Thyroid gland (tissue), 4 donors: ENCODE data around the gene CCR5. TPM values are rescaled to one million over a fixed set of nuclear protein-coding genes. Genes with fewer than 3 reads are reported as not detected.

Experiments
- DNase-seq, 2 donors: peaks; one replicate each; pipeline ENCODE4 v3.0.0-alpha.2; 2019
- H3K27ac ChIP-seq, 3 donors: fragments of 200-600 bp; sonication (generic); 1 replicate in 2 of 3; 2 replicates in 1 of 3; pipeline ENCODE4 v1.5.1; 2016 to 2019; ENCODE audit warnings: mild to moderate bottlenecking in 1 of 3, moderate library complexity in 1 of 3
- H3K27me3 ChIP-seq: fragments of 200-600 bp; sonication (generic); one replicate; pipeline ENCODE4 v1.5.1; 2019
- H3K36me3 ChIP-seq, 2 donors: fragments of 200-600 bp; sonication (generic); one replicate each; pipeline ENCODE4 v1.5.1; 2016 to 2019
- H3K4me1 ChIP-seq, 2 donors: fragments of 200-600 bp; sonication (generic); one replicate each; pipeline ENCODE4 v1.5.1; 2017 to 2019
- H3K4me3 ChIP-seq, 3 donors: fragments of 200-600 bp; sonication (generic); replicated peaks in 1 of 3; 1 replicate in 2 of 3; 2 replicates in 1 of 3; pipeline ENCODE4 v1.5.1; 2016; ENCODE audit warnings: mild to moderate bottlenecking in 1 of 3
- H3K9me3 ChIP-seq: fragments of 200-600 bp; sonication (generic); one replicate; pipeline ENCODE4 v1.5.1; 2017
- POLR2A ChIP-seq, 2 donors: fragments of 450-650 bp; IDR thresholded peaks; one replicate each; pipeline ENCODE4 v1.6.1; 2017; ENCODE audit warnings: antibody characterized with exemption in 2 of 2, mild to moderate bottlenecking in 2 of 2, moderate library complexity in 1 of 2
- WGBS, 2 donors: methylation state at CpG; one replicate each; pipeline ENCODE4 v1.1.5; 2017; 5-methylcytosine and 5-hydroxymethylcytosine counted together
- intact Hi-C: fragments of 100-400 bp; cut with DNase I; formaldehyde crosslinking; loops from one replicate; pipeline ENCODE4 v1.15.1; 2023
- total RNA-seq, 4 donors: library from RNA; depleted of rRNA; stranded (reverse); fragments of >200 nt; gene quantifications; one replicate each; pipeline ENCODE4 v1.2.3, GENCODE V29; 2016
- TF ChIP-seq, protein P1 (sequence below), 6 experiments: fragments of 200-600 bp in 3 of 6; fragments of 450-650 bp in 3 of 6; sonication (generic) in 3 of 6; IDR thresholded peaks; one replicate each; pipeline ENCODE4 v1.5.1; 2016 to 2019; ENCODE audit warnings: antibody characterized with exemption in 6 of 6, mild to moderate bottlenecking in 2 of 6, inconsistent platforms in 1 of 6, moderate library complexity in 1 of 6

The CCR5 gene
- total RNA-seq, 4 donors from 2014 or later: 0.40 to 0.56 (median 0.49) TPM; not detected in 1

- Histone ChIP-seq H3K4me3 (no peak overlapping the region), H3K27me3 (no peaks in the 10 kb centered on the region), H3K9me3 (no peaks in the 10 kb centered on the region), H3K36me3 (no peaks in the 10 kb centered on the region), H3K27ac (no peak overlapping the region), H3K4me1 (peaks cover 7 to 15% of the 10 kb centered on the region in 2 donors)
- intact Hi-C loops: no loop called here
- 77 to 81% methylated on average over 6 of the region's 6 CpGs for WGBS, 2 donors
- no peak for DNase-seq
- TF ChIP-seq, protein P1, sequence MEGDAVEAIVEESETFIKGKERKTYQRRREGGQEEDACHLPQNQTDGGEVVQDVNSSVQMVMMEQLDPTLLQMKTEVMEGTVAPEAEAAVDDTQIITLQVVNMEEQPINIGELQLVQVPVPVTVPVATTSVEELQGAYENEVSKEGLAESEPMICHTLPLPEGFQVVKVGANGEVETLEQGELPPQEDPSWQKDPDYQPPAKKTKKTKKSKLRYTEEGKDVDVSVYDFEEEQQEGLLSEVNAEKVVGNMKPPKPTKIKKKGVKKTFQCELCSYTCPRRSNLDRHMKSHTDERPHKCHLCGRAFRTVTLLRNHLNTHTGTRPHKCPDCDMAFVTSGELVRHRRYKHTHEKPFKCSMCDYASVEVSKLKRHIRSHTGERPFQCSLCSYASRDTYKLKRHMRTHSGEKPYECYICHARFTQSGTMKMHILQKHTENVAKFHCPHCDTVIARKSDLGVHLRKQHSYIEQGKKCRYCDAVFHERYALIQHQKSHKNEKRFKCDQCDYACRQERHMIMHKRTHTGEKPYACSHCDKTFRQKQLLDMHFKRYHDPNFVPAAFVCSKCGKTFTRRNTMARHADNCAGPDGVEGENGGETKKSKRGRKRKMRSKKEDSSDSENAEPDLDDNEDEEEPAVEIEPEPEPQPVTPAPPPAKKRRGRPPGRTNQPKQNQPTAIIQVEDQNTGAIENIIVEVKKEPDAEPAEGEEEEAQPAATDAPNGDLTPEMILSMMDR (IDR thresholded peaks at IDR 0.05): no peak
- no peak for TF ChIP-seq POLR2A (IDR thresholded peaks at IDR 0.05)
These were observed 12.3 kb upstream of the CCR5 start for GRCh38 chr3:46358466-46358865.

DNA sequence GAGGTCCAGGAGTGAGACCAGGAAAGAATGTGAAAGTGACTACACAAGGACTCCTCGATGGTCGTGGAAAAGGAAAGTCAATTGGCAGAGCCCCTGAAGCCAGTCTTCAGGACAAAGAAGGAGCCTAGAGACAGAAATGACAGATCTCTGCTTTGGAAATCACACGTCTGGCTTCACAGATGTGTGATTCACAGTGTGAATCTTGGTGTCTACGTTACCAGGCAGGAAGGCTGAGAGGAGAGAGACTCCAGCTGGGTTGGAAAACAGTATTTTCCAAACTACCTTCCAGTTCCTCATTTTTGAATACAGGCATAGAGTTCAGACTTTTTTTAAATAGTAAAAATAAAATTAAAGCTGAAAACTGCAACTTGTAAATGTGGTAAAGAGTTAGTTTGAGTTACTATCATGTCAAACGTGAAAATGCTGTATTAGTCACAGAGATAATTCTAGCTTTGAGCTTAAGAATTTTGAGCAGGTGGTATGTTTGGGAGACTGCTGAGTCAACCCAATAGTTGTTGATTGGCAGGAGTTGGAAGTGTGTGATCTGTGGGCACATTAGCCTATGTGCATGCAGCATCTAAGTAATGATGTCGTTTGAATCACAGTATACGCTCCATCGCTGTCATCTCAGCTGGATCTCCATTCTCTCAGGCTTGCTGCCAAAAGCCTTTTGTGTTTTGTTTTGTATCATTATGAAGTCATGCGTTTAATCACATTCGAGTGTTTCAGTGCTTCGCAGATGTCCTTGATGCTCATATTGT, 10.8 kb upstream of the CCR5 start:
- Histone ChIP-seq H3K9me3 (no peaks in the 10 kb centered on the region), H3K27ac (peak overlapping the region in 1 of 3 donors; percentile 30), H3K36me3 (no peaks in the 10 kb centered on the region), H3K27me3 (no peaks in the 10 kb centered on the region), H3K4me1 (peaks cover 7 to 15% of the 10 kb centered on the region in 2 donors), H3K4me3 (no peak overlapping the region)
- peak; percentile 26 to 29 for DNase-seq
- 28 to 30% methylated on average over 11 of the region's 11 CpGs for WGBS, 2 donors
- TF ChIP-seq POLR2A (IDR thresholded peaks at IDR 0.05): no peak
- TF ChIP-seq, protein P1 (IDR thresholded peaks at IDR 0.05): no peak
- intact Hi-C loops: no loop called here

GRCh38 chr3:46360907-46361306, 9.8 kb upstream of the CCR5 start:
- no peaks in the 10 kb centered on the region for H3K9me3 ChIP-seq
- intact Hi-C loops: no loop called here
- H3K4me1 ChIP-seq: peaks cover 7 to 15% of the 10 kb centered on the region in 2 donors
- WGBS, 2 donors: 69 to 82% methylated on average over 6 of the region's 6 CpGs
- no peaks in the 10 kb centered on the region for H3K36me3 ChIP-seq
- no peaks in the 10 kb centered on the region for H3K27me3 ChIP-seq
- DNase-seq: no peak
- H3K27ac ChIP-seq: no peak overlapping the region
- no peak overlapping the region for H3K4me3 ChIP-seq
- TF ChIP-seq, protein P1 (IDR thresholded peaks at IDR 0.05): no peak
- no peak for TF ChIP-seq POLR2A (IDR thresholded peaks at IDR 0.05)

- Histone ChIP-seq H3K36me3 (no peaks in the 10 kb centered on the region), H3K4me3 (no peak overlapping the region), H3K4me1 (peaks cover 7 to 15% of the 10 kb centered on the region in 2 donors), H3K9me3 (no peaks in the 10 kb centered on the region), H3K27ac (no peak overlapping the region), H3K27me3 (no peaks in the 10 kb centered on the region)
- intact Hi-C loops: no loop called here
- no peak for DNase-seq
- TF ChIP-seq, protein P1 (IDR thresholded peaks at IDR 0.05): no peak
- TF ChIP-seq POLR2A (IDR thresholded peaks at IDR 0.05): no peak
- WGBS, 2 donors: 70 to 72% methylated on average over 8 of the region's 8 CpGs
These were observed 9.1 kb upstream of the CCR5 start for GRCh38 chr3:46361408-46362283.
